ENCODE results near the gene SPEF1. TPM values are rescaled to one million over a fixed set of nuclear protein-coding genes. Genes with fewer than 3 reads are reported as not detected.
A peak's percentile ranks its signal among the peaks of the same experiment; 100 is the strongest.

Gene SPEF1
- total and polyA plus RNA-seq, 4 experiments from 2014 or later, result 0.15 TPM; not detected in 3

- intact Hi-C loops (cut with micrococcal nuclease), result no loop called here
- no peaks in the 10 kb centered on the region for H3K9me3 ChIP-seq (ENCODE audit: control insufficient read depth in 1 of 2, low read length in 2 of 2)
- no peaks in the 10 kb centered on the region for H3K36me3 ChIP-seq (ENCODE audit: insufficient read depth, low read length)
- ChIA-PET CTCF (ENCODE audit: partially characterized antibody) (no interaction called here), POLR2A (ENCODE audit: partially characterized antibody) (no interaction called here)
- H3K9me3 Mint-ChIP-seq, result no peaks in the 10 kb centered on the region
- H3K36me3 Mint-ChIP-seq, result no peaks in the 10 kb centered on the region
- H3K4me1 ChIP-seq (ENCODE audit: insufficient read depth, low read length), result no peaks in the 10 kb centered on the region
- no peak overlapping the region for H3K27ac ChIP-seq (ENCODE audit: low read depth, low read length)
- peak overlapping the region in 1 of 8 donors; percentile 42 for H3K4me3 Mint-ChIP-seq
- H3K27me3 Mint-ChIP-seq, result peaks cover 29 to 38% of the 10 kb centered on the region in 2 donors
- no peak for DNase-seq
- H3K4me3 ChIP-seq (ENCODE audit: low read length in 2 of 2), result no peak overlapping the region
- H3K27ac Mint-ChIP-seq, result no peak overlapping the region
- peaks cover 6% of the 10 kb centered on the region for H3K27me3 ChIP-seq (ENCODE audit: insufficient read depth, low read length)
- peaks cover 0 to 2% (median 0%) of the 10 kb centered on the region in 4 donors for H3K4me1 Mint-ChIP-seq
Measured at GRCh38 chr20:3733119-3733995, 47.9 kb downstream of the SPEF1 start.

- Mint-ChIP-seq H3K4me3 (peak within 1 kb of the TSS in 2 of 8 donors; percentile 26 to 42), H3K27ac (no peak within 1 kb of the TSS), H3K27me3 (peaks cover 33 to 45% of the 10 kb centered on the region in 2 donors), H3K9me3 (no peaks in the 10 kb centered on the region), H3K4me1 (peaks cover 0 to 2% (median 0%) of the 10 kb centered on the region in 4 donors), H3K36me3 (no peaks in the 10 kb centered on the region)
- Histone ChIP-seq H3K4me3 (ENCODE audit: low read length in 2 of 2) (no peak within 1 kb of the TSS), H3K9me3 (ENCODE audit: control insufficient read depth in 1 of 2, low read length in 2 of 2) (no peaks in the 10 kb centered on the region), H3K4me1 (ENCODE audit: insufficient read depth, low read length) (no peaks in the 10 kb centered on the region), H3K27ac (ENCODE audit: low read depth, low read length) (no peak within 1 kb of the TSS), H3K27me3 (ENCODE audit: insufficient read depth, low read length) (peaks cover 15% of the 10 kb centered on the region), H3K36me3 (ENCODE audit: insufficient read depth, low read length) (no peaks in the 10 kb centered on the region)
- POLR2A ChIA-PET (ENCODE audit: partially characterized antibody), result no interaction called here
- intact Hi-C loops (cut with micrococcal nuclease), result no loop called here
- DNase-seq, result no peak
- CTCF ChIA-PET (ENCODE audit: partially characterized antibody), result no interaction called here
Measured at GRCh38 chr20:3732327-3733118, 48.7 kb downstream of the SPEF1 start, which contains the start of gene HSPA12B. Gene HSPA12B, plus strand, starts transcription at chr20:3732685. Its CDS starts 5,990 bp downstream, at chr20:3738675.

- DNase-seq, result no peak
- peaks cover 35 to 50% of the 10 kb centered on the region in 2 donors for H3K27me3 Mint-ChIP-seq
- H3K9me3 ChIP-seq (ENCODE audit: control insufficient read depth in 1 of 2, low read length in 2 of 2), result no peaks in the 10 kb centered on the region
- peaks cover 16% of the 10 kb centered on the region for H3K27me3 ChIP-seq (ENCODE audit: insufficient read depth, low read length)
- H3K4me1 ChIP-seq (ENCODE audit: insufficient read depth, low read length), result no peaks in the 10 kb centered on the region
- no peaks in the 10 kb centered on the region for H3K9me3 Mint-ChIP-seq
- peak overlapping the region in 1 of 8 donors; percentile 26 for H3K4me3 Mint-ChIP-seq
- no peaks in the 10 kb centered on the region for H3K36me3 ChIP-seq (ENCODE audit: insufficient read depth, low read length)
- no peaks in the 10 kb centered on the region for H3K36me3 Mint-ChIP-seq
- CTCF ChIA-PET (ENCODE audit: partially characterized antibody), result no interaction called here
- H3K27ac Mint-ChIP-seq, result no peak overlapping the region
- POLR2A ChIA-PET (ENCODE audit: partially characterized antibody), result no interaction called here
- intact Hi-C loops (cut with micrococcal nuclease), result no loop called here
- H3K4me3 ChIP-seq (ENCODE audit: low read length in 2 of 2), result no peak overlapping the region
- peaks cover 0 to 2% (median 0%) of the 10 kb centered on the region in 4 donors for H3K4me1 Mint-ChIP-seq
- H3K27ac ChIP-seq (ENCODE audit: low read depth, low read length), result no peak overlapping the region
Measured at GRCh38 chr20:3731944-3732326, 49.3 kb downstream of the SPEF1 start.

GRCh38 chr20:3730803-3731672 is 50.2 kb downstream of the SPEF1 start:
- H3K9me3 Mint-ChIP-seq, result no peaks in the 10 kb centered on the region
- POLR2A ChIA-PET (ENCODE audit: partially characterized antibody), result no interaction called here
- H3K27me3 Mint-ChIP-seq, result peaks cover 36 to 51% of the 10 kb centered on the region in 2 donors
- H3K36me3 Mint-ChIP-seq, result no peaks in the 10 kb centered on the region
- H3K36me3 ChIP-seq (ENCODE audit: insufficient read depth, low read length), result no peaks in the 10 kb centered on the region
- H3K4me3 Mint-ChIP-seq, result peak overlapping the region in 1 of 8 donors; percentile 46
- intact Hi-C loops (cut with micrococcal nuclease), result no loop called here
- H3K27ac Mint-ChIP-seq, result no peak overlapping the region
- H3K4me1 Mint-ChIP-seq, result peaks cover 0 to 2% (median 0%) of the 10 kb centered on the region in 4 donors
- H3K27ac ChIP-seq (ENCODE audit: low read depth, low read length), result no peak overlapping the region
- CTCF ChIA-PET (ENCODE audit: partially characterized antibody), result no interaction called here
- peaks cover 16% of the 10 kb centered on the region for H3K27me3 ChIP-seq (ENCODE audit: insufficient read depth, low read length)
- no peak overlapping the region for H3K4me3 ChIP-seq (ENCODE audit: low read length in 2 of 2)
- H3K4me1 ChIP-seq (ENCODE audit: insufficient read depth, low read length), result no peaks in the 10 kb centered on the region
- no peaks in the 10 kb centered on the region for H3K9me3 ChIP-seq (ENCODE audit: control insufficient read depth in 1 of 2, low read length in 2 of 2)
- DNase-seq, result no peak

DNA sequence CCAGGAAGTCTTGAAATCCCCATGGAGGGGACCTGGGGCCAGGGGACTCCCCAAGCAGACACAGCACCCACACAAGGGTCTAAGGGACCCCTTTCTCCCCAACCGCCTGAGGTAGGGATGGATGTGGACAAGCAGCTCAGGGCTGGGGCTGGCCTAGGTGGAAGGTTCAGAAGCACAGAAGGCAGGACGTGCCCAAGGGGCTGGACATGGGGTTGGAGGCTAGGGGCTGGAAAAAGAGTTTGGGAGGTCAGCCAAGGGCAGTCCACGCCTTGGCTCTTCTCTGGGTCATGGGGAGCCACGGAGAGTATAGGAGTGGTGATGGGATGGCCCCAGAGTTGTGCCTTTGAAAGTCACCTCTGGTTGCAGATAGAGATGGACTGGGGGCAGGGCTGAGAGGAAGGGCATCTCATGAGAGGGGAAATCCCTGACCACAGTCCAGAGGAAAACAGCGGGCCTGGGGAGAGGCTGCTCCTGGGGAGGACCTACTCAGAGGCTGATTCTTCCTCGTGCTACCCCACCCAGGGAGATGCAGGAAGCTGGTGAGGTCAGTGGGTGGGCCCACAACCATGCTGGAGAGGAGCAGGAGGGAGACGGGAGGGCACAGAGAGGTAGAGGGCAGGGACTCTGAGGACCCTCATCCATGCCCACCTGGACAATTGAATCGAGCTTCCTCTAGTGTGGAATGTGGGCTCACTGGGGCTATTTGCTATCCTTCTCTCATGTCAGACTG is 51.3 kb downstream of the SPEF1 start:
- CTCF ChIA-PET (ENCODE audit: partially characterized antibody), result no interaction called here
- peaks cover 0 to 2% (median 0%) of the 10 kb centered on the region in 4 donors for H3K4me1 Mint-ChIP-seq
- POLR2A ChIA-PET (ENCODE audit: partially characterized antibody), result no interaction called here

DNA sequence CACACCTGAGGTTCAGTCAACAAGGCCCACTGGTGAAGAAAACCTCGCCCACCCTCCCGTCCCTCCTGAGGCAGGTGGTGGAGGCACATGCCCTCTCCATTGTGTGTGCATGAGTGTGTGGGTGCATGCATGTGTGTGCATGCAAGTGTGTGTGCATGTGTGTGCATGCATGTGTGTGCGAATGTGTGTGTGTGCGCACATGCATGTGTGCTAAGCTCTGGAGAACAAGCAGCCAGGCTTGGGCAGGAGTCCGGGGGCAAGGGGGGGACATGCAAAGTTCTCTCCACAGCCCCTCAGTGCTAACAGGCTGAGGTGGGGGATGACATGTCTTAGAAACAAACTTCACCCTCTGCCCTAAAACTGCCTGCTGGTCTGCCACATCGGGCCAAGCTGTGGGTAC is 51.9 kb downstream of the SPEF1 start:
- H3K9me3 ChIP-seq (ENCODE audit: control insufficient read depth in 1 of 2, low read length in 2 of 2), result no peaks in the 10 kb centered on the region
- ChIA-PET CTCF (ENCODE audit: partially characterized antibody) (no interaction called here), POLR2A (ENCODE audit: partially characterized antibody) (no interaction called here)
- Mint-ChIP-seq H3K4me1 (peaks cover 0 to 2% (median 0%) of the 10 kb centered on the region in 4 donors), H3K27me3 (peaks cover 36 to 50% of the 10 kb centered on the region in 2 donors), H3K4me3 (no peak overlapping the region), H3K9me3 (no peaks in the 10 kb centered on the region), H3K27ac (no peak overlapping the region), H3K36me3 (no peaks in the 10 kb centered on the region)
- H3K4me3 ChIP-seq (ENCODE audit: low read length in 2 of 2), result no peak overlapping the region
- no peak for DNase-seq
- no peaks in the 10 kb centered on the region for H3K36me3 ChIP-seq (ENCODE audit: insufficient read depth, low read length)
- no peaks in the 10 kb centered on the region for H3K4me1 ChIP-seq (ENCODE audit: insufficient read depth, low read length)
- H3K27me3 ChIP-seq (ENCODE audit: insufficient read depth, low read length), result peaks cover 16% of the 10 kb centered on the region
- intact Hi-C loops (cut with micrococcal nuclease), result no loop called here
- no peak overlapping the region for H3K27ac ChIP-seq (ENCODE audit: low read depth, low read length)

More for the DNA sequence above, 51.3 kb downstream of the SPEF1 start:
- intact Hi-C loops (cut with micrococcal nuclease), result no loop called here
- Histone ChIP-seq H3K27ac (ENCODE audit: low read depth, low read length) (no peak overlapping the region), H3K27me3 (ENCODE audit: insufficient read depth, low read length) (peaks cover 16% of the 10 kb centered on the region), H3K9me3 (ENCODE audit: control insufficient read depth in 1 of 2, low read length in 2 of 2) (no peaks in the 10 kb centered on the region), H3K4me3 (ENCODE audit: low read length in 2 of 2) (no peak overlapping the region), H3K36me3 (ENCODE audit: insufficient read depth, low read length) (no peaks in the 10 kb centered on the region), H3K4me1 (ENCODE audit: insufficient read depth, low read length) (no peaks in the 10 kb centered on the region)
- Mint-ChIP-seq H3K27me3 (peaks cover 36 to 50% of the 10 kb centered on the region in 2 donors), H3K36me3 (no peaks in the 10 kb centered on the region), H3K4me3 (no peak overlapping the region), H3K27ac (no peak overlapping the region), H3K9me3 (no peaks in the 10 kb centered on the region)
- no peak for DNase-seq
